SHP77 treated with DMSO at 0.1 percent for 48 hours (cell line): ENCODE data around the gene C2orf76.
"Not testable (repeated sequence)": the region's sequence is repeated elsewhere in the genome, so short reads cannot be mapped to it uniquely, and the experiment has no call there.

Source experiments
- DNase-seq: peaks from one replicate; lab custom pipeline; 2025; lab: John Stamatoyannopoulos, UW

Gene C2orf76

GRCh38 chr2:119293900-119294299 is 72.7 kb downstream of the C2orf76 start:
- no peak for DNase-seq

- no peak for DNase-seq
Measured at GRCh38 chr2:119293254-119293653, 73.4 kb downstream of the C2orf76 start.

GRCh38 chr2:119292226-119292625 is 74.4 kb downstream of the C2orf76 start:
- peak; percentile 4 for DNase-seq

GRCh38 chr2:119291588-119292167 is 75.0 kb downstream of the C2orf76 start:
- DNase-seq: no peak

GRCh38 chr2:119290859-119291587 is 75.6 kb downstream of the C2orf76 start:
- peak; percentile 35 for DNase-seq

GRCh38 chr2:119289642-119290041 is 77.0 kb downstream of the C2orf76 start:
- DNase-seq: no peak

GRCh38 chr2:119289093-119289492 is 77.5 kb downstream of the C2orf76 start:
- DNase-seq: no peak

- DNase-seq: no peak
Measured at GRCh38 chr2:119288576-119288975, 78.1 kb downstream of the C2orf76 start.

- DNase-seq: no peak
Measured at GRCh38 chr2:119286661-119287060, 80.0 kb downstream of the C2orf76 start.

- no peak for DNase-seq
Measured at GRCh38 chr2:119283873-119284331, 82.7 kb downstream of the C2orf76 start.

- DNase-seq: no peak
Measured at GRCh38 chr2:119282996-119283511, 83.6 kb downstream of the C2orf76 start.

- DNase-seq: no peak
Measured at GRCh38 chr2:119282146-119282995, 84.3 kb downstream of the C2orf76 start.

GRCh38 chr2:119280680-119281079 is 86.0 kb downstream of the C2orf76 start:
- DNase-seq: no peak

- DNase-seq: no peak
Measured at GRCh38 chr2:119279666-119280065, 87.0 kb downstream of the C2orf76 start.

- DNase-seq: no peak
Measured at GRCh38 chr2:119278946-119279345, 87.7 kb downstream of the C2orf76 start.

- not testable (repeated sequence) for DNase-seq
Measured at GRCh38 chr2:119278385-119278784, 88.2 kb downstream of the C2orf76 start.

- DNase-seq: no peak
Measured at GRCh38 chr2:119276864-119277263, 89.8 kb downstream of the C2orf76 start.

GRCh38 chr2:119267604-119268003 is 99.0 kb downstream of the C2orf76 start:
- DNase-seq: no peak

- DNase-seq: no peak
Measured at GRCh38 chr2:119266091-119266589, 100.5 kb downstream of the C2orf76 start.

GRCh38 chr2:119265693-119266066 is 101.0 kb downstream of the C2orf76 start:
- DNase-seq: no peak

- peak; percentile 39 for DNase-seq
Measured at GRCh38 chr2:119264781-119265692, 101.6 kb downstream of the C2orf76 start.
